Effector memory CD8-positive, alpha-beta T cell (primary cell): Measurements from ENCODE around the gene LAMP1.

Experiments used
- ATAC-seq: fragments of 150-1000 bp; cut with Tn5 transposase; replicated peaks from 2 replicates; pipeline ENCODE4 v1.10.0; 2021; ENCODE audit warnings: mild to moderate bottlenecking, moderate library complexity
- DNase-seq, 3 experiments: peaks; one replicate each; pipeline ENCODE4 v3.0.0; 2021
- H3K27ac Mint-ChIP-seq, 2 donors: one replicate each; pipeline ENCODE4 v1.8.0; 2022; ENCODE audit warnings: mild to moderate bottlenecking in 2 of 2, mixed read lengths in 2 of 2, moderate library complexity in 2 of 2
- H3K27me3 Mint-ChIP-seq, 2 donors: one replicate each; pipeline ENCODE4 v1.8.0; 2022; ENCODE audit warnings: mixed read lengths in 2 of 2
- H3K36me3 Mint-ChIP-seq: one replicate; pipeline ENCODE4 v1.8.0; 2022; ENCODE audit warnings: mild to moderate bottlenecking, moderate library complexity, mixed read lengths; ENCODE audit not compliant: insufficient read depth
- H3K4me1 Mint-ChIP-seq, 2 donors: one replicate each; pipeline ENCODE4 v1.8.0; 2022; ENCODE audit warnings: low read depth in 2 of 2, mixed read lengths in 2 of 2
- H3K4me3 Mint-ChIP-seq, 2 donors: one replicate each; pipeline ENCODE4 v1.8.0; 2022; ENCODE audit warnings: mild to moderate bottlenecking in 2 of 2, mixed read lengths in 2 of 2, moderate library complexity in 2 of 2
- H3K9me3 Mint-ChIP-seq, 2 donors: one replicate each; pipeline ENCODE4 v1.8.0; 2022; ENCODE audit warnings: mixed read lengths in 2 of 2

Gene LAMP1

DNA sequence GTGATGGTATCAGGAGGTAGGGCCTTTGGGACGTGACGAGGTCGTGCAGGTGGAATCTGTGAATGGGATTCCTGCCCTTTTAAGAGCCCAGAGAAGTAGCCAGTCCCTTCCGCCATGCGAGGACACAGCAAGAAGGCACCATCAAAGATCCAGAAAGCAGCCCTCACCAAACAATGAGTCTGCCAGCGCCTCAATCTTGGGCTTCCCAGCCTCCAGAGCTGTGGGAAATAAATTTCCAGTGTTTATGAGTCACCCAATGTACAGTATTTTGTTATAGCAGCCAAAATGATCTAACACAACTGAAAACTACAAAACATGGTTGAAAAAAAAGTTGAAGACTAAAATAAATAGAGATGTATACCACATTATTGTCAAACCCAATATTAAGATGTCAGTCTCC lies 16.9 kb upstream of the LAMP1 start:
- H3K9me3 Mint-ChIP-seq: no peaks in the 10 kb centered on the region
- ATAC-seq: no peak

DNA sequence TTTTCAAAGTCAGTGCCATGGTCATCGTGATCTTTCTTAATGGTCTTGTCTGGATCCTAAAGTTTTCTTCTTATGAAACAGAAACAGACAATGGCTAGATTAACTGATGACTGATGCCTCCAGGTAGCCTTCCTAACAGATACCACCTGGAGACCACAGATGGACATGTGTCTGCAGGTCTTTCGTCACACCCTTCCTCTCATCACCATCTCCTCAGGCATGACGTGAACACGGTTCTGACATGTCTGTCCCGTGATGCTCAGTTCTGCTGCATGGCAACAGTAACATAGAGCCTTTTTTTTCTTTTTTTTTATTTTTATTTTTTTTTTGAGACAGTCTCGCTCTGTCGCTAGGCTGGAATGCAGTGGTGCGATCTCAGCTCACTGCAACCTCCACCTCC lies 13.1 kb upstream of the LAMP1 start:
- peaks cover 24 to 30% of the 10 kb centered on the region in 2 donors for H3K27me3 Mint-ChIP-seq
- H3K4me1 Mint-ChIP-seq: no peaks in the 10 kb centered on the region
- ATAC-seq (no peak), DNase-seq (no peak)
- H3K4me3 Mint-ChIP-seq: no peak overlapping the region
- H3K9me3 Mint-ChIP-seq: no peaks in the 10 kb centered on the region
- no peaks in the 10 kb centered on the region for H3K36me3 Mint-ChIP-seq
- no peak overlapping the region for H3K27ac Mint-ChIP-seq

More for the DNA sequence above, 16.9 kb upstream of the LAMP1 start:
- no peak for DNase-seq
- Mint-ChIP-seq H3K27ac (no peak overlapping the region), H3K4me1 (no peaks in the 10 kb centered on the region), H3K4me3 (no peak overlapping the region), H3K27me3 (peaks cover 16 to 21% of the 10 kb centered on the region in 2 donors), H3K36me3 (no peaks in the 10 kb centered on the region)

DNA sequence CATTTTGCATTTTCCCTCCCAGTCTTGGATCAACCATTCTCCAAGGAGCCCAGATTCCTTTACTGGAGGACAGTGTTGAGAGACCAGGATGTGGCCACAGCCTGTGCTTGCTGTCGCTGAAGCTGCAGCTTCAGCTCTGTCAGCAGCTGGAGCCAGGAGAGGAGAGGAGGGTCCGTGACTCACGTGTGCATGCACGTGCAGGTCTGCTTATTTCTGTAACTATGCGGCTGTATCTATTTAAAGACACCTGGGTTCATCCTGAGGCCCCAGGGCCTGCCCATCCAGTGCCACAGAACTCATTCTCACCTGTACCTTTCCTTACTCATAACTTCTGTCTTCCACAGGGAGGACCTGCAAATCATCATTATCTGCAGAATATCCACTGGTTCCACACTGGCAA lies 8.2 kb upstream of the LAMP1 start:
- H3K9me3 Mint-ChIP-seq: no peaks in the 10 kb centered on the region
- no peak for ATAC-seq

DNA sequence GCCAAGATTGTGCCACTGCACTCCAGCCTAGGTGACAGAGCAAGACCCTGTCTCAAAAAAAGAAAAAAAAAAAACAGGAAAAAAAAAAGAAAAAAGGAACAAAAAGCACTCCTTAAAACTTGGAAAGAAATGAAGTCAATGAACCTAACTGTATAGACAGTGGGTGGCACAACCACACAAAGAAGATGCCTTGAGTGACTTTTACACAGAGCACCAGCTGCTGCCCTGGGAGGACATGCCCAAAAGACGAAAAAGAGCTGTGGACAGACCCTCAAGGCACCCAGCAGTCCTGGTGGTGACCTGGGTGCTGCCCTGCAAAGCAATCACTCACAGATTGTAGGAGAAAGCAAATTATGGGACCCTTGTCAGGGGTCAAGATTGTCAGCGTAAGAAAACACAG lies 5.9 kb upstream of the LAMP1 start:
- Mint-ChIP-seq H3K4me3 (peak overlapping the region in 1 of 2 donors; percentile 34), H3K27ac (no peak overlapping the region), H3K36me3 (peaks cover 17% of the 10 kb centered on the region), H3K4me1 (peaks cover 8 to 14% of the 10 kb centered on the region in 2 donors), H3K27me3 (peaks cover 53 to 71% of the 10 kb centered on the region in 2 donors), H3K9me3 (no peaks in the 10 kb centered on the region)
- no peak for ATAC-seq
- DNase-seq: no peak

More for the DNA sequence above, 8.2 kb upstream of the LAMP1 start:
- H3K27me3 Mint-ChIP-seq: peaks cover 55 to 71% of the 10 kb centered on the region in 2 donors
- H3K4me3 Mint-ChIP-seq: no peak overlapping the region
- H3K36me3 Mint-ChIP-seq: peaks cover 2% of the 10 kb centered on the region
- peaks cover 8 to 13% of the 10 kb centered on the region in 2 donors for H3K4me1 Mint-ChIP-seq
- H3K27ac Mint-ChIP-seq: no peak overlapping the region
- DNase-seq: no peak

DNA sequence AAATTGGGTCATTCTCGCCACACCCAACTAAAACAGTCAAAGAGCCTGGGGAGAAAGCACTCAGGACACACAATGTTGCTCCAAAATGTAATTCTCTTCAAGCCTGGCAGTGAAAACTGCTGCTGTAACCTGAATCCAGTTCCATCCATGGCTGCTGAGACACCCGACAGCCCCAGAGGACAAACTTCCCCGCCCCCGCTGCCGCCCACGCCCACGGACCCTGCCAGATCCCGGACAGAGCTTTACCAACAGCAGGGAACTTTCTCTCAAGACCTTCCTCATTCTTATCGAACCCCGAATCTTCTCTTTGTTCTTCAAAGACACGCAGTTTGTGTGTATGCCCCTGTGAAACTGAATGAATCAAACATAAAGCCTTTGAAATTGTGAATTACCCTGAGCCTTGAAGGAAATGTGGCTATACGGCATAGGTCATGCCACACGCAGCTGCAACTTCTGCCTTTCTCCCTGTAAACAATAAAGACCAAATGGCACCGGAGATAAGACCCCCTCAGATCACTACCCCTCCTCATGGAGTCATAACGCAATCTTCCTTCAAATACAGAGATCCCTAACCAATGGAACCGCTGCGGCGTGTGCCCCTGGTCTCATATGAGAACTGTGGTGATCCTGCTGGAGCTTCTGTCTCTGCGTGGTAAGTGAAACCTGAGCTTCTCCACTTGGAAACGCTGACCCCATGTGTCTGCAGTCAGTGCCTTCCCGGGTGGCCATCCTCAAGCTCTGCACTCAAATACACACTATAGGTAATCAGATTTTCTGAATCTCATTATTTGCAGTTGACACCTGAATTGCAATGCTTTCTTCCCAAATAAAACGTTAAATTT lies 4.8 kb upstream of the LAMP1 start:
- peaks cover 2 to 7% of the 10 kb centered on the region in 2 donors for H3K9me3 Mint-ChIP-seq
- peaks cover 28% of the 10 kb centered on the region for H3K36me3 Mint-ChIP-seq
- H3K27me3 Mint-ChIP-seq: peaks cover 54 to 74% of the 10 kb centered on the region in 2 donors
- peak overlapping the region; percentile 48 to 73 for H3K4me3 Mint-ChIP-seq
- peak overlapping the region; percentile 32 to 39 for H3K27ac Mint-ChIP-seq
- peaks cover 16 to 20% of the 10 kb centered on the region in 2 donors for H3K4me1 Mint-ChIP-seq
- ATAC-seq (no peak), DNase-seq (no peak)

DNA sequence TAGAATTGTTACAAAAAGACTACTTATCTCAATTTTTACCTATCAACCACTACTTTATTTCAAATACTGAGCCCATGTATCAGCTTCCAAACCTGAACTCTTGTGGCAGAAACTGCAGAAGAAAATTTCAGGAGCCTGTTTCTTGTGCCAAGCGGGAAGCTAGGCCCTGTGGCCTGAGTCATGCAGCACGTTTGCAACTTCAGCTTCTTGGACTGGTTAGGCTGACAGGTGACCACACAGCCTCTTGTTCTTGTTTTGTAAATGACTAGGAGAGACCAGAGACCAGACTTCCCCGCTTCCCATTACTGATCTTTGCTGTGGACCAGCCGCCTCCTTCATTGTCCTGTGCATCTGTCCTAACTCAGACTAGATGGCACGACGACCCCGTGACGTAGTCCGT lies 3.4 kb upstream of the LAMP1 start:
- no peak overlapping the region for H3K4me3 Mint-ChIP-seq
- peaks cover 29 to 33% of the 10 kb centered on the region in 2 donors for H3K4me1 Mint-ChIP-seq
- H3K27me3 Mint-ChIP-seq: peaks cover 52 to 66% of the 10 kb centered on the region in 2 donors
- H3K9me3 Mint-ChIP-seq: peaks cover 2 to 7% of the 10 kb centered on the region in 2 donors
- ATAC-seq: no peak
- no peak overlapping the region for H3K27ac Mint-ChIP-seq
- no peak for DNase-seq
- peaks cover 39% of the 10 kb centered on the region for H3K36me3 Mint-ChIP-seq

DNA sequence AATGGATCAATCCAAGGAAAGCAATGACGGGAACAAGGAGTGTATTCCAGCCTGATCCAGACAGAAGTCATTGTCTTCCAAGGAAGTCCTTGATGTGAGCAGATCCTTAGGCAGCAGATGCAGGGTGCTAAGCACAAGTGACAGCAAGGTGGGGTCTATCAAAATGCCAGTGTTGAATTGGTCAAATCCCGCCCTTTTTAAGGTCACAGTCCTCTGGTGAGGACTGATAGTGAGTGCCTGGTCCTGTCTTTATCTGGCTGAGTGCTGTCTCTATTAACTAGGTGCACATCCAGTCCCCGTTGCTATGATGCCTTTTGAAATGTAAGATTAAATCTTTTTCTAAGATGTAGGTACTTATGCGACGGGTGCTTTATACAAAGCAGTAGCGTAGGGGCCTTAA lies 1.3 kb upstream of the LAMP1 start:
- H3K4me3 Mint-ChIP-seq: peak overlapping the region; percentile 83 to 93
- peaks cover 34 to 45% of the 10 kb centered on the region in 2 donors for H3K27me3 Mint-ChIP-seq
- H3K36me3 Mint-ChIP-seq: peaks cover 48% of the 10 kb centered on the region
- no peak for ATAC-seq
- peak overlapping the region in 1 of 2 donors; percentile 99 for H3K27ac Mint-ChIP-seq
- no peak for DNase-seq
- peaks cover 32 to 39% of the 10 kb centered on the region in 2 donors for H3K4me1 Mint-ChIP-seq
- peaks cover 2 to 7% of the 10 kb centered on the region in 2 donors for H3K9me3 Mint-ChIP-seq

GRCh38 chr13:113297370-113298042 lies 467 bp downstream of the LAMP1 start:
- H3K27me3 Mint-ChIP-seq: peaks cover 19 to 27% of the 10 kb centered on the region in 2 donors
- peaks cover 2 to 7% of the 10 kb centered on the region in 2 donors for H3K9me3 Mint-ChIP-seq
- H3K4me1 Mint-ChIP-seq: peaks cover 29 to 31% of the 10 kb centered on the region in 2 donors
- peak overlapping the region; percentile 99 to 100 for H3K27ac Mint-ChIP-seq
- H3K36me3 Mint-ChIP-seq: peaks cover 47% of the 10 kb centered on the region
- ATAC-seq (peak; percentile 77), DNase-seq (peak; percentile 61 to 66 (median 63))
- H3K4me3 Mint-ChIP-seq: peak overlapping the region; percentile 83 to 93

DNA sequence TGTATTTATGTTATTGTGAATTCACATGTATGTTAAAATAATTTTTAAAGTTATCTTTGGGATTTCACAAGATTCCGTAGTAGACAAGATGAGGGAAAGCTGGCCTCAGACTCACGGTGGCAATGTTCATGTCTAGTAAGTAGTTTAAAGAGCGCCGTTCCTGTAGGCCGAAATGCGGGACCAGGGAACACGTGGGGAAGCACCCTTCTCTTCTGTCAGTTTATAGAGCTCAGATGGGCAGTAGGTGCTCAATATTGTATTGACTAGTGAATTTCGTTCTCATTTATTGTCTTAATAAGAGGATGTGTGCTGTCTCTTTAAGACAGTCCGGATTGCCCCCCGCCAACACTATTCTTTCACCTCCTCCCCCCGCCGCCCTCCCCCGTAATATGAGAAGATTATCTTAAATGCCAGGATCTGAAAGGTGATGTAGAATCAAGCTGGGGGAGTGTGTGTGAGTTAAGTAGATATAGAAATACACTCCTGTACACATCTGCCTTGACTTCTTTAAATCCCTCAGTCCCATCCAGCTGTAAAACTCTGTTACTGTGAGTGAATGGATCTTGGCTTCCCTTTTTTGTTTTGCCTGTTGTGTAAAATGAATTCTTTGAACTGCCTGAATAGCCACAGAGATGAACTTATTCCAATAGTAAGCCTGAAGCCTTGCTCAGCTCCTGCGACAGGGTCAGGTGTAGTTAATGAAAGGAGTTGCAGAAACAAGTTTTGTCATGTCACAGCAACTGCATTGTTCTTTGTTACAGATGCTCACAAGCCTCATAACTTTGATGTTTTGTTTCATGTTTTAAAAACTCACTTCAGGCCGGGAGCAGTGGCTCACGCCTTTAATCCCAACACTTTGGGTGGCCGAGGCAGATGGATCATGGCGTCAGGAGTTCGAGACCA lies 1.3 kb downstream of the LAMP1 start:
- peaks cover 2 to 7% of the 10 kb centered on the region in 2 donors for H3K9me3 Mint-ChIP-seq
- peak overlapping the region; percentile 99 to 100 for H3K27ac Mint-ChIP-seq
- peaks cover 14 to 19% of the 10 kb centered on the region in 2 donors for H3K27me3 Mint-ChIP-seq
- H3K4me1 Mint-ChIP-seq: peaks cover 34 to 35% of the 10 kb centered on the region in 2 donors
- ATAC-seq: no peak
- DNase-seq: no peak
- peak overlapping the region; percentile 83 to 93 for H3K4me3 Mint-ChIP-seq
- H3K36me3 Mint-ChIP-seq: peaks cover 54% of the 10 kb centered on the region

DNA sequence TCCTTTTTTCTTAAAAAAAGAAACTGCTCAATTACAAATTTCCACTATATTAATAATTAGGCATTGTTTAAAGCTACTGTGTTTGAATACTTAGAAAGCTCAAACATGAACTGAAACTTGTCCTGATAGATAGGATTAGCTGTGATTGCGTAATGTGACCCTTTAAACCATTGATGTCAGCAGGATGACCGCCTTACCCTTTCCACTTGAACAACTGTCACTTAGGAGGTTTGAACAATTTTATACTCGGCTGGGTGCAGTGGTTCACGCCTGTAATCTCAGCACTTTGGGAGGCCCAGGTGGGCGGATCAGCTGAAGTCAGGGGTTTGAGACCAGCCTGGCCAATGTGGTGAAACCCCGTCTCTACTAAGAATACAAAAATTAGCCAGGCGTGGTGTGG lies 2.9 kb downstream of the LAMP1 start:
- Mint-ChIP-seq H3K36me3 (peaks cover 58% of the 10 kb centered on the region), H3K9me3 (peaks cover 2 to 7% of the 10 kb centered on the region in 2 donors), H3K4me3 (no peak overlapping the region), H3K4me1 (peaks cover 38 to 48% of the 10 kb centered on the region in 2 donors), H3K27ac (no peak overlapping the region), H3K27me3 (peaks cover 6 to 9% of the 10 kb centered on the region in 2 donors)
- DNase-seq: no peak
- no peak for ATAC-seq

DNA sequence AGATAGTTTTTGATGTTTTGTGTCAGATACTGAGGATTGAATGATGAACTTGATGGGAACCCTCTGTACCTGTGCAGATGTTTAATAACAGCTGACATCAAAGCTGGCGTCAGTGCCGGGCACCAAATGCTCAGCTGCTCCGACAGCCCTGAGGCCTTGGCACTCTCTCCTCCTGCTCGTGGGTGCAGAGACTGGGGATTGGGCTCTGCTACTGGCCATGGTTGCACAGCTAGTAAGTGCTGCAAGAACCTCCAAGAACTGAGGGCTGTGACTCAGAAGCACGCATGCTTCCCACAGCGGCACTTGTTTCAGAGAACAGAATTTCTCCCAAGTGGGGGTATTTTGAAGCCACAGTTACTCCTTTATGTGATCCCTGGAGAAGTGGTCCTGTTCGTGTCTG lies 5.9 kb downstream of the LAMP1 start:
- no peak overlapping the region for H3K4me3 Mint-ChIP-seq
- H3K27ac Mint-ChIP-seq: no peak overlapping the region
- H3K9me3 Mint-ChIP-seq: no peaks in the 10 kb centered on the region
- DNase-seq (no peak), ATAC-seq (no peak)
- H3K27me3 Mint-ChIP-seq: no peaks in the 10 kb centered on the region
- peaks cover 41% of the 10 kb centered on the region for H3K36me3 Mint-ChIP-seq
- H3K4me1 Mint-ChIP-seq: peaks cover 33 to 35% of the 10 kb centered on the region in 2 donors

DNA sequence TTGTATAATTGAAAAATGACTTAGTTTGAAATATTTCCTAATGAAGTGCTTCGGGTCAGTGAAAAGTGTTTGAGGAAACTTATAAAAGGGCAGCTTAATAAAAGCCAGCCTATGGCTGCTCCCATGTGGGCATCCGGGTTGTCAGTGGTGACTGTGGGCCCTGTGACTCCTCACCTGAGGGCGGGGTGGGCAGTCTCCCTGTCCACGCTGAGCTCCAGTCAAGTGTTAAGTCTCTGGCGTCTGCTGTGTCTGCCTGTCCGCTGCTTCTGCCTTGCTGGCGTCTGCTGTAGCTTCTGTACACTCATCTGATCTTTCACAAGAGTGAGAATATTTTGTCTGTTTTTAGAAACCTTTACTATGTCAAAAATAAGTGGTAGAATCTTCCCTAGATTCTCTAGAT lies 7.1 kb downstream of the LAMP1 start:
- no peaks in the 10 kb centered on the region for H3K27me3 Mint-ChIP-seq
- peaks cover 24 to 26% of the 10 kb centered on the region in 2 donors for H3K4me1 Mint-ChIP-seq
- ATAC-seq (no peak), DNase-seq (no peak)
- H3K4me3 Mint-ChIP-seq: peak overlapping the region in 1 of 2 donors; percentile 27
- H3K36me3 Mint-ChIP-seq: peaks cover 47% of the 10 kb centered on the region
- peak overlapping the region in 1 of 2 donors; percentile 25 for H3K27ac Mint-ChIP-seq
- no peaks in the 10 kb centered on the region for H3K9me3 Mint-ChIP-seq

DNA sequence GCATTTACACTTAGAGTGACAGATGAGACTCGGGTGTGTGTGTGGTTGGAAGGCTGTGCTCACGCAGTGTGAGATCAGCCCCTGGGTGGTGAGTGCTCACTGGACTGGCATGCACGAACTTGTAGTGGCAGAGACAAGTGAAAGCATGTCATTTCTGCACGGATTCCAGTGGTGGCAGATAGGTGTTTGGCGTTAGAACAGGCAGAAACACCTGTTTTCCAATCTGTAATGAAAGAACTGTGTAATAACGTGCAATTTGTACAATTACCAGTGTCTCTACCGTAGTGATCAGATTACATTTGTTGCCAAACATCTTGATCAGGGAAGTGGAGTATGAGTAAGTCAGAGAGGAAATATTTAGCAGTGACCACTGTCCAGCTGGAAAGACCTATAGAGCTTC lies 8.2 kb downstream of the LAMP1 start:
- H3K36me3 Mint-ChIP-seq: peaks cover 52% of the 10 kb centered on the region
- no peak overlapping the region for H3K27ac Mint-ChIP-seq
- H3K4me1 Mint-ChIP-seq: peaks cover 22 to 26% of the 10 kb centered on the region in 2 donors
- H3K9me3 Mint-ChIP-seq: no peaks in the 10 kb centered on the region
- H3K4me3 Mint-ChIP-seq: no peak overlapping the region
- no peak for DNase-seq
- no peaks in the 10 kb centered on the region for H3K27me3 Mint-ChIP-seq
- no peak for ATAC-seq
